Omental fat pad (tissue), 4 donors: ENCODE measurements around the gene FGF1. TPM values are rescaled to one million over a fixed set of nuclear protein-coding genes. Genes with fewer than 3 reads are reported as not detected.

ENCODE experiments used
- ATAC-seq: fragments of 150-250 bp; one replicate; pipeline ENCODE4 v1.9.1; 2016; ENCODE audit warnings: mild to moderate bottlenecking, moderate library complexity; ENCODE audit not compliant: low FRiP score
- DNase-seq: peaks from one replicate; pipeline ENCODE4 v3.0.0-alpha.2; 2019; ENCODE audit warnings: low spot score
- CTCF ChIP-seq, 3 donors: fragments of 450-650 bp; IDR thresholded peaks; one replicate each; pipeline ENCODE4 v1.5.1; 2016 to 2017; ENCODE audit warnings: antibody characterized with exemption in 3 of 3, mild to moderate bottlenecking in 3 of 3, moderate library complexity in 2 of 3
- total RNA-seq, 4 donors: library from RNA; depleted of rRNA; stranded (reverse); fragments of >200 nt; gene quantifications; one replicate each; pipeline ENCODE4 v1.1.0, GENCODE V29; 2016

Gene FGF1
- total RNA-seq, 4 donors from 2014 or later: 2.2 to 43.1 (median 34.3) TPM

DNA sequence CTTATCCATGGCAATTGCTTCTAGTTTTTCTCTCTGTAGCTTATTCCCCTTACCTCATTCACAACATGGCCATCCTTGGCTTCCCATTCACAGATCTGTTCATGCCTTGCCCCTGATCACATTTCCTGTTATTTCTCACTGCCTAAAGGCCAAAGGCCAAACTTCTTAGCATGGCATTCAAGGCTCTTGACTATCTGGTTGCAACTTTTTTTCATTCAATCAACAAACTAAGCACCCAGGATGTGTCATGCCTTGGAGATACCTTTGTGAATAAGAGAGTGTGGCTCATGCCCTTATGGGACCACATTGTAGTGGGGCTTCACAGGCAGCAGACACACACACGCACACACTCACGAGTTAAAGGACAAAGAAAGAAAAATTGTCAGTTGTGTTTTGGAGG lies 27.6 kb downstream of the FGF1 start:
- no peak for TF ChIP-seq CTCF (IDR thresholded peaks at IDR 0.05)
- DNase-seq: no peak
- no peak for ATAC-seq

DNA sequence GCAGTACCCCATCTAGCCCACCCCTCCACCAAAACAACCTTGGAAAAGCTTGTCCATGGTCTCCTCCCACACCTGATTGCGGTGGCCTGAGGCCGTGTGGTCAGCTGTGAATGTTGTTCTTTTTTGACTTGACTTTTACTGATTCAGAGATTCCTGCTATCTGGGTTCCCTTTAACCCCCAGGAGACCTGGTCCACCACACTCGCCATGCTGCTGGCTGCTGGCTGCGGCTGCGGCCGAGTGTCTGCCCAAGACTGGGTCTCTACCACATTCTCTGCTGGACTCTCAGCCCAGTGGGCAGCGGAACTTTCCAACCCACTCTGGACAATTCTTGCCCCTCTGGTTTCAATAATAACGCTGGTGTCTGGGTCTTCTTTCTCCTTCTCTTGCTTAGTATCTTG lies 28.4 kb downstream of the FGF1 start:
- DNase-seq (no peak), ATAC-seq (no peak)
- TF ChIP-seq CTCF (IDR thresholded peaks at IDR 0.05): no peak

DNA sequence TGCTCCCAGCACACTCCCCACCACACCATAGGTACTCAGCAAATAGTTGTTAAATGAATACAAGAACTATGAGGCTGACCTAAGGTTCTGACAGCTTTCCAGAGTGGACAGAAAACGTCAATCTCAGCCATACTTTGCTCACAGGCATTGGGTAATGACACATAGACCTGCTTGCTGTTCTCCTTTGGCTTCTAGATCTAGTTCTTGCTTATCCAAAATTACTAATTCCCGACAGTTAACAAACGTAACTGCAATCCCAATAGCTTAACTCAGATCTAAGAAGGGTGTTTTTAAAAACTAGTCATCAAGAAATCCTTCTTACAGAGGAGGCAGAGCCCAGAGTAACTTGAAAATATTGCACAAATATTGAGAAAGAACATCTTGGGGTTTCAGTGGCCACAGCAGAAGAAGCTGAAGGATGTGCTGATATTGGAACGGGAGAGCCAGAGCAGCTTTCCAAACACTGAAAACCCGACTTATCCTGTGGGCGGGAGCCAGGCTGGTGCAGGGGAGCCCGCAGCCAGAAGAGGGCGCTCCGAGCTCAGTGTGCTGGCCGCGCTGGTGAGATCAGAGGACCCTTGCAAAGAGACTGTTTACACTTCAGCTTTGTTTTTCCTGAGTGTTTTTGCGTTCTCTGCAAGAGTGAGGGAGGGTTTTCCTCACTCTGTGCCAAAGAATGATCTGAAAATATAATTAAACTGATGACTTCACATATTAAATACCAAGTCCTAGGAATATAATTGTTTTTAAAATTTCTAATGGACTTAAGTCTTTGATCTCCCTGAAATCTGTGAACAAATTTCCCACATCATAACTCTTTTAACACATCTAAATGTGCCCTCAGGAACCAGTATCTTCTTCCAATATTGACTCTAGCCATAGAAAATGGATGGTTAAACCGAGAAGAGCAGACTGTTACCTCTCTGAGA lies 30.3 kb downstream of the FGF1 start:
- ATAC-seq: peak; percentile 85
- TF ChIP-seq CTCF (IDR thresholded peaks at IDR 0.05): peak in 2 of 3 donors; percentile 79 to 91
- DNase-seq: peak; percentile 75

DNA sequence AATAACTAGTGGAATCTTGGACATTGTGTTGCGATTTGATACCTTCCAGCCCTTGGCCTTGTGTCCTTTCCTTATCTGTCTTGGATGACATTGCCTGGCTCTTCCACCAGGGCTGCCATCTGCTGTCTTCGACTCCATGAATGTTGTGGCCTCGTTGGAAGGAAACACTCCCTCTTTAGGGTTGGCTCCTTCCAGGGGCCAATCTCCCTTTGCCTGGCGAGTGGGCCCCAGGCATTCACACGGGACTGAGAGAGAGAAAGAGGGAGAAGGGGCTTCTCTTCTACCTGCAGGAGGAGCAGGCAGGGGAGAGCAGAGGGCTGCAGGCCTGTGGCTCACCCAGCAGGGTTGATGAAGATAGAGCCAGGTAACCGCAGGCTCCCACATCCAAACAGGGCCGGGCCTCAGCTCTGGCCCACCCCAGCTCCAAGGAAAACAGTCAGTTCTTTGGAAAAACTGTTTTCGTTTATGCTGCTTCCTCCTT lies 31.3 kb downstream of the FGF1 start:
- ATAC-seq (no peak), DNase-seq (no peak)
- TF ChIP-seq CTCF (IDR thresholded peaks at IDR 0.05): no peak

DNA sequence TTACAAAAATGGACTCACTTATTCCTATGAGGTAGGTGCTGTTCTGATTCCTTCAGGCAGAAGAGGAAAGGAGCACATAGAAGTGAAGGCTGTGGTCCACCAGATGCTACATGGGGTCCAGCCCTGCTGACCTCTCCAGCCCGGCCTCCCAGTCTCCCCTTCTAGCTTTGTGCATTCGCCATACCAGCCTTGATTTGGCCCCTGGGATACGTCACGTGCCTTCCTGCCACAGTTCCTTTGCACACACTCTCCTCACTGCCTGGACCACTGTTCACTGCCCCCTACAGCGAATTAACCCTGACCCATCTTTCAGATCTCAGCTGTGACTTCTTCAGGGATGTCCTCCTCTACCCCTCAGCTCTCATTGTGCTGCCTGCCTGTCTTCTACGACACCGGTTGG lies 32.6 kb downstream of the FGF1 start:
- DNase-seq (no peak), ATAC-seq (no peak)
- TF ChIP-seq CTCF (IDR thresholded peaks at IDR 0.05): no peak

- ATAC-seq (no peak), DNase-seq (no peak)
- TF ChIP-seq CTCF (IDR thresholded peaks at IDR 0.05): no peak
These were observed 33.3 kb downstream of the FGF1 start for GRCh38 chr5:142652563-142652962.

DNA sequence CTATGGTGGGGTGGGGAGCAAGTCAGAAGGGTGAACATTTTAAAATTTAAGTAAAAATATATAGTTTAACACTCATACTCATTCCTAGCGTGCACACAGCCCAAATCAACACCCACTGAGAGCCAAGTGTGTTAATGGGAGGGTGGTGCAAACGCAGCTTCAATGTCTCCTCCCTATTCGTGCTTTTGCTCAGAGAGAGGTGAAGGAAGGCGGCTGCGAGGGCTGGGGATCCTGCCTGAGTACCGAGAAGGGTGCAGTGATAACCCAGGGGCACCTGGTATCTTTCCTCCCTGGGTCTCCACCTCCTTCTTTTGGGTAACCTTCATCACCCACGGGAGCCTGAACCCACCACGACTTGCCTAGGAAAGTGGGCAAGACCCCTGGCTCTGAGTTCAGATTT lies 35.0 kb downstream of the FGF1 start:
- ATAC-seq (no peak), DNase-seq (no peak)
- TF ChIP-seq CTCF (IDR thresholded peaks at IDR 0.05): no peak
